ENCODE data around the gene PLEKHB2. TPM values are rescaled to one million over a fixed set of nuclear protein-coding genes. Genes with fewer than 3 reads are reported as not detected.

The PLEKHB2 gene
- total RNA-seq, 1 experiment from 2014 or later, result 55.9 TPM

- H3K36me3 Mint-ChIP-seq (ENCODE audit: insufficient read depth in 1 of 3, low read depth in 3 of 3), result peaks cover 6 to 9% (median 8%) of the 10 kb centered on the region in 3 experiments; a peak in 5 of 7 replicates
- no peak overlapping the region for H3K4me3 Mint-ChIP-seq
- no peak overlapping the region for H2BK5ac ChIP-seq (ENCODE audit: insufficient read length, low read length)
- H2BK120ac ChIP-seq (ENCODE audit: low read depth, low read length, poor library complexity, severe bottlenecking), result no peak overlapping the region
- no peak overlapping the region for H4K8ac ChIP-seq (replicated peaks; ENCODE audit: insufficient read length, low read depth, low read length)
- no peak overlapping the region for H3K4ac ChIP-seq (ENCODE audit: low read depth, low read length)
- H3K56ac ChIP-seq (ENCODE audit: insufficient read length, low read depth, low read length), result no peak overlapping the region
- no peak overlapping the region; a peak in 1 of 7 replicates for H3K27ac Mint-ChIP-seq
- no peak overlapping the region for H2AK5ac ChIP-seq (ENCODE audit: insufficient read length, low read length)
- no peak overlapping the region for H3T11ph ChIP-seq (ENCODE audit: low read length)
- no peaks in the 10 kb centered on the region; a peak in 1 of 5 replicates for H3K9me3 Mint-ChIP-seq
- no peaks in the 10 kb centered on the region for H3K4me1 ChIP-seq (ENCODE audit: insufficient read depth, low read length)
- no peak overlapping the region for H3K18ac ChIP-seq (ENCODE audit: insufficient read length, low read depth, low read length)
- no peak overlapping the region for H3K9ac ChIP-seq (ENCODE audit: extremely low read depth, insufficient read length, low read length)
- H2BK20ac ChIP-seq (ENCODE audit: low read depth, low read length, poor library complexity, severe bottlenecking), result no peak overlapping the region
- peak; percentile 41 for DNase-seq
- WGBS (ENCODE audit: extremely low coverage, insufficient read length, low lambda C conversion rate), result no CpG with 5 or more reads among the region's 23 CpGs
- no peaks in the 10 kb centered on the region for H3K27me3 Mint-ChIP-seq (ENCODE audit: low read depth)
- H3K79me1 ChIP-seq (ENCODE audit: insufficient read depth, low read depth, low read length, poor library complexity, severe bottlenecking), result no peaks in the 10 kb centered on the region
- H2BK12ac ChIP-seq (ENCODE audit: insufficient read length, low read depth, low read length), result no peak overlapping the region
- H4K20me1 ChIP-seq (ENCODE audit: control insufficient read depth, insufficient read depth, insufficient read length), result no peaks in the 10 kb centered on the region
- no peaks in the 10 kb centered on the region for H3K79me2 ChIP-seq (ENCODE audit: insufficient read depth, low read length)
- H2BK15ac ChIP-seq (ENCODE audit: low read depth, low read length), result no peak overlapping the region
- H3K4me1 Mint-ChIP-seq, result peaks cover 17 to 21% of the 10 kb centered on the region in 2 experiments
- no peaks in the 10 kb centered on the region for H3K9me3 ChIP-seq (ENCODE audit: control insufficient read depth, low read depth, low read length)
- no peaks in the 10 kb centered on the region for H3K27me3 ChIP-seq (ENCODE audit: insufficient read depth, low read length)
- H3K23me2 ChIP-seq (ENCODE audit: insufficient read length, low read depth, low read length, poor library complexity, severe bottlenecking), result no peaks in the 10 kb centered on the region
- no peak overlapping the region for H3K4me2 ChIP-seq (ENCODE audit: insufficient read depth, insufficient read length, low read length)
- no peak overlapping the region for H4K91ac ChIP-seq (ENCODE audit: insufficient read length, low read depth, low read length)
- TF ChIP-seq CTCF (conservative IDR thresholded peaks at IDR 0.05), result no peak
- H3K27ac ChIP-seq (ENCODE audit: insufficient read length, low read depth, low read length), result no peak overlapping the region
- H3K23ac ChIP-seq (ENCODE audit: insufficient read length, low read depth, low read length), result no peak overlapping the region
- no peak overlapping the region for H2AFZ ChIP-seq (ENCODE audit: low read length)
- no peak overlapping the region for H4K5ac ChIP-seq (ENCODE audit: insufficient read length, low read depth, low read length)
- no peak overlapping the region; the same call in 1 of the 2 replicates for H3K14ac ChIP-seq (ENCODE audit: insufficient read depth, low read length)
Measured at GRCh38 chr2:131154647-131155046, 49.5 kb downstream of the PLEKHB2 start.
